GM21717 (cell line): ENCODE measurements around the gene NUMA1.

Source experiments
- ATAC-seq: cut with Tn5 transposase; IDR thresholded peaks from one replicate; pipeline ENCODE4 v1.9.1; 2021; ENCODE audit warnings: mild to moderate bottlenecking, moderate library complexity; ENCODE audit not compliant: unreplicated experiment

NUMA1 gene

GRCh38 chr11:72024069-72024754 lies 56.1 kb downstream of the NUMA1 start:
- ATAC-seq = no peak

GRCh38 chr11:72023335-72023734 lies 57.0 kb downstream of the NUMA1 start:
- ATAC-seq = no peak

- ATAC-seq = no peak
These were observed 62.2 kb downstream of the NUMA1 start for GRCh38 chr11:72018171-72018570.

- ATAC-seq = no peak
These were observed 64.8 kb downstream of the NUMA1 start for GRCh38 chr11:72015511-72016061.

- ATAC-seq = no peak
These were observed 65.5 kb downstream of the NUMA1 start for GRCh38 chr11:72014761-72015320.

- no peak for ATAC-seq
These were observed 66.3 kb downstream of the NUMA1 start for GRCh38 chr11:72013765-72014711.

- no peak for ATAC-seq
These were observed 67.2 kb downstream of the NUMA1 start for GRCh38 chr11:72012897-72013721.

- no peak for ATAC-seq
These were observed 68.2 kb downstream of the NUMA1 start for GRCh38 chr11:72012091-72012630.

- ATAC-seq = no peak
These were observed 69.7 kb downstream of the NUMA1 start for GRCh38 chr11:72010529-72011233.

- no peak for ATAC-seq
These were observed 71.2 kb downstream of the NUMA1 start for GRCh38 chr11:72009156-72009555.

GRCh38 chr11:72008728-72009127 lies 71.6 kb downstream of the NUMA1 start:
- no peak for ATAC-seq

- no peak for ATAC-seq
These were observed 72.8 kb downstream of the NUMA1 start for GRCh38 chr11:72007587-72007986.

- no peak for ATAC-seq
These were observed 73.3 kb downstream of the NUMA1 start for GRCh38 chr11:72007089-72007476.

GRCh38 chr11:72006309-72007088 lies 73.8 kb downstream of the NUMA1 start:
- ATAC-seq = no peak

- ATAC-seq = no peak
These were observed 74.7 kb downstream of the NUMA1 start for GRCh38 chr11:72005347-72006260.

GRCh38 chr11:72004515-72005346 lies 75.6 kb downstream of the NUMA1 start:
- no peak for ATAC-seq

GRCh38 chr11:72003776-72004171 lies 76.6 kb downstream of the NUMA1 start:
- no peak for ATAC-seq
